Upper lobe of left lung (tissue), 6 donors: ENCODE data around the gene IPO9. TPM values are rescaled to one million over a fixed set of nuclear protein-coding genes. Genes with fewer than 3 reads are reported as not detected.

Experiments used
- ATAC-seq, 2 donors: fragments of 200-7000 bp; cut with Tn5 transposase; one replicate each; pipeline ENCODE4 v1.9.1; 2022; ENCODE audit warnings: mild to moderate bottlenecking in 2 of 2, moderate library complexity in 2 of 2; ENCODE audit not compliant: low FRiP score in 2 of 2
- DNase-seq, 2 donors: peaks; one replicate each; pipeline ENCODE4 v3.0.0-alpha.2; 2019 to 2020
- H3K27ac ChIP-seq, 4 donors: fragments of 200-600 bp; sonication (generic); one replicate each; pipeline ENCODE4 v1.5.1; 2016 to 2019
- H3K27me3 ChIP-seq, 4 donors: fragments of 200-600 bp; sonication (generic); one replicate each; pipeline ENCODE4 v1.5.1; 2017 to 2019
- H3K36me3 ChIP-seq, 4 donors: fragments of 200-600 bp; sonication (generic); one replicate each; pipeline ENCODE4 v1.5.1; 2016 to 2019
- H3K4me1 ChIP-seq, 4 donors: fragments of 200-600 bp; sonication (generic); one replicate each; pipeline ENCODE4 v1.5.1; 2018 to 2019
- H3K4me3 ChIP-seq, 4 donors: fragments of 200-600 bp; sonication (generic); one replicate each; pipeline ENCODE4 v1.5.1; 2017 to 2019; ENCODE audit warnings: mild to moderate bottlenecking in 2 of 4, moderate library complexity in 1 of 4
- H3K9me3 ChIP-seq, 4 donors: fragments of 200-600 bp; sonication (generic); one replicate each; pipeline ENCODE4 v1.5.1; 2018 to 2019
- EP300 ChIP-seq, 4 donors: sonication (generic); formaldehyde crosslinking; IDR thresholded peaks; one replicate each; pipeline ENCODE4 v1.5.1; 2017; ENCODE audit warnings: antibody characterized with exemption in 4 of 4, control low read depth in 2 of 4
- POLR2A ChIP-seq, 4 donors: fragments of 450-650 bp; IDR thresholded peaks; one replicate each; pipeline ENCODE4 v1.5.1; 2016 to 2017; ENCODE audit warnings: antibody characterized with exemption in 4 of 4, mild to moderate bottlenecking in 2 of 4
- POLR2AphosphoS5 ChIP-seq, 2 donors: sonication (generic); formaldehyde crosslinking; IDR thresholded peaks; one replicate each; pipeline ENCODE4 v1.5.1; 2017; ENCODE audit warnings: antibody characterized with exemption in 2 of 2
- whole genome bisulfite sequencing, 2 donors: methylation state at CpG; one replicate each; pipeline ENCODE4 v1.1.5; 2017 to 2018; 5-methylcytosine and 5-hydroxymethylcytosine counted together
- total RNA-seq, 6 donors: library from RNA; depleted of rRNA in 4 of 6; stranded (reverse); fragments of >200 nt in 4 of 6; gene quantifications; one replicate each; pipeline versions ENCODE4 v1.1.0 to v1.2.1, GENCODE V29; 2016 to 2021
- TF ChIP-seq, protein P1 (sequence below), 6 experiments: fragments of 450-650 bp in 4 of 6; fragments of 200-600 bp in 2 of 6; sonication (generic) in 2 of 6; IDR thresholded peaks; one replicate each; pipeline ENCODE4 v1.5.1; 2016 to 2019; ENCODE audit warnings: antibody characterized with exemption in 6 of 6
- donor health status: DM: no; HTN: no; CAD: no; lungs with moderate emphysema.
- donor health status: DM: no; HTN: yes; CAD: no; lungs with severe emphysema.

The IPO9 gene
- total RNA-seq, 6 donors from 2014 or later = 22.8 to 46.7 (median 35.7) TPM

DNA sequence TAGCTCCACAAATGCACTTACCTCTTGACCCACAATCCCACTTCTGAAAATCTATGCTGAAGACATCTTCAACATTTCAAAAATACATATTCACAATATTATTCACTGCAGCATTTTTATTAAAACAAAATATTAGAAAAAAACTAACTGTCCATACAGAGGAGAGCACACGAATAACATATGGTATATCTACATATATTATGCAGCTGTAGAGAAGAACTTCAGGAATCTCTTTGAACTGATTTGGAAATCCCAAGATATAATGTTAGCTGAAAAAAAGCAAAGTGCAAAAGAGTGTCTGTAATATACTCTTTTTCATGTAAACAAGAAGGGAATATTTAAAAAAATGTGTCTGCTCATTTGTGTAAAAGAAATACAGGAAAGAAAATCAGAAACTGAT is 11.5 kb downstream of the IPO9 start:
- ATAC-seq (no peak), DNase-seq (no peak)
- TF ChIP-seq EP300 (IDR thresholded peaks at IDR 0.05) (no peak), POLR2AphosphoS5 (IDR thresholded peaks at IDR 0.05) (no peak), POLR2A (IDR thresholded peaks at IDR 0.05) (no peak)
- TF ChIP-seq, protein P1, sequence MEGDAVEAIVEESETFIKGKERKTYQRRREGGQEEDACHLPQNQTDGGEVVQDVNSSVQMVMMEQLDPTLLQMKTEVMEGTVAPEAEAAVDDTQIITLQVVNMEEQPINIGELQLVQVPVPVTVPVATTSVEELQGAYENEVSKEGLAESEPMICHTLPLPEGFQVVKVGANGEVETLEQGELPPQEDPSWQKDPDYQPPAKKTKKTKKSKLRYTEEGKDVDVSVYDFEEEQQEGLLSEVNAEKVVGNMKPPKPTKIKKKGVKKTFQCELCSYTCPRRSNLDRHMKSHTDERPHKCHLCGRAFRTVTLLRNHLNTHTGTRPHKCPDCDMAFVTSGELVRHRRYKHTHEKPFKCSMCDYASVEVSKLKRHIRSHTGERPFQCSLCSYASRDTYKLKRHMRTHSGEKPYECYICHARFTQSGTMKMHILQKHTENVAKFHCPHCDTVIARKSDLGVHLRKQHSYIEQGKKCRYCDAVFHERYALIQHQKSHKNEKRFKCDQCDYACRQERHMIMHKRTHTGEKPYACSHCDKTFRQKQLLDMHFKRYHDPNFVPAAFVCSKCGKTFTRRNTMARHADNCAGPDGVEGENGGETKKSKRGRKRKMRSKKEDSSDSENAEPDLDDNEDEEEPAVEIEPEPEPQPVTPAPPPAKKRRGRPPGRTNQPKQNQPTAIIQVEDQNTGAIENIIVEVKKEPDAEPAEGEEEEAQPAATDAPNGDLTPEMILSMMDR (IDR thresholded peaks at IDR 0.05) = no peak
- Histone ChIP-seq H3K27me3 (no peaks in the 10 kb centered on the region), H3K4me3 (no peak overlapping the region), H3K9me3 (no peaks in the 10 kb centered on the region), H3K36me3 (no peaks in the 10 kb centered on the region), H3K4me1 (peaks cover 0 to 21% (median 5%) of the 10 kb centered on the region in 4 donors), H3K27ac (no peak overlapping the region)
- 100% methylated on average over 1 of the region's 1 CpG for WGBS, 2 donors

DNA sequence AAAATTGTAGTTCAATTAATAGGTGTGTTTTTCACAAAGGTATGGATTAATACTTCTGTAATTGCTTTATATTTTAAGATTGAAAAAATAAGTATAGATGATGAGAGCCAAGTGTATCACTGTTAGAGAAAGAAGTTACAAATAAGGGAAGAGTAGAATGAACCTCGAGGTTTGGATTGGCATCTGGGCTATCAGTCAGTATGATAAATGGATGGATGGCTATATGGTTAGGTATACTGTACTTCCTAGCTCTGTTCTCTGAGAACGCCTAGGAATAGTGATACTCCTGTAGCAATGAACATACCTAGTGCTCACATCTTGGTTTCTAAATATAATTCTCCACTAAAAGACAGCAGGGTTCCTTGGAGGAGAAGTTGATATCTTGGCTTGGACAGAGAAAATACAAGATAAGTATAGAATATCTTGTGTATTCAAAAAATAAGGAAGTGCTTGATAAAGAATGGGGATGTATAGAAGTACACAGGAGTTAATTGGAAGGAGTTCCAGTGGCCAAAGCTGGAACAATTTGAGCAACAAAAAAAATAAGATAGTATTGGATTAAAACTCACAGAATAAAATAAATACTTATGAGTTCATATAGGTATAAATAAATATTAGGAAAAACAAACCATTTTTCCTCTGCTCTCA is 12.4 kb downstream of the IPO9 start:
- peaks cover 0 to 25% (median 5%) of the 10 kb centered on the region in 4 donors for H3K4me1 ChIP-seq
- ATAC-seq (no peak), DNase-seq (no peak)
- WGBS, 2 donors = 76 to 82% methylated on average over 2 of the region's 2 CpGs
- TF ChIP-seq POLR2AphosphoS5 (IDR thresholded peaks at IDR 0.05) (no peak), POLR2A (IDR thresholded peaks at IDR 0.05) (no peak), EP300 (IDR thresholded peaks at IDR 0.05) (no peak)
- TF ChIP-seq, protein P1 (IDR thresholded peaks at IDR 0.05) = no peak
- H3K36me3 ChIP-seq = no peaks in the 10 kb centered on the region
- no peaks in the 10 kb centered on the region for H3K9me3 ChIP-seq
- no peak overlapping the region for H3K27ac ChIP-seq
- no peaks in the 10 kb centered on the region for H3K27me3 ChIP-seq
- H3K4me3 ChIP-seq = no peak overlapping the region

DNA sequence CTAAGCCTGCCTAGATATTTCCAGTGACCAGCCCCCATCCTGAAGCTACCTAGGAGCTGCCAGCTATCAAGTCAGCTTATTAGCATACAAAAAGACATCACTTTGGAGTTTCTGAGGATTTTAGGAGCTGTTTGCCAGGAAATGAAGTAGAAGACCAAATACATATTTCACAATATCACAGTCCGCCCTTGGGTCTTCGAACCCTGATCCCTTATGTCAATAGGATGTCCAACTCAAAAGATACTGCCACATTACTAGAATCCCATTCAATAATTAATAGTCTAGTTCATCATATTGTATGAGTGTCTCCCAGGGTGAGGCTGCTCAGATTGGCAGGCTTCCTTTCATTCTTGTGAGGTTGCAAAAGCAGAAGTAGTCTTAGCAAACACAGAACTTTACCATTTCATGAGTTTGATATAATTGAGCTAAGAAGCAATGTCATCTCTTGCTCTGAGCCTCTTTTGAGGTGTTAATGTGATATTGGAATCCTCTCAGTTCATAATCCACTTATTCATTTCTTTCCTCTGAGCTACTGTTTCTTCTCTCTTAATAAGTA is 13.6 kb downstream of the IPO9 start:
- no peak overlapping the region for H3K27ac ChIP-seq
- peaks cover 0 to 24% (median 5%) of the 10 kb centered on the region in 4 donors for H3K4me1 ChIP-seq
- ATAC-seq (no peak), DNase-seq (no peak)
- H3K9me3 ChIP-seq = no peaks in the 10 kb centered on the region
- 59 to 71% methylated on average over 2 of the region's 2 CpGs for WGBS, 2 donors
- TF ChIP-seq EP300 (IDR thresholded peaks at IDR 0.05) = no peak
- TF ChIP-seq, protein P1 (IDR thresholded peaks at IDR 0.05) = no peak
- no peak for TF ChIP-seq POLR2AphosphoS5 (IDR thresholded peaks at IDR 0.05)
- no peak for TF ChIP-seq POLR2A (IDR thresholded peaks at IDR 0.05)
- H3K4me3 ChIP-seq = no peak overlapping the region
- peaks cover 0 to 4% (median under 1%) of the 10 kb centered on the region in 4 donors for H3K36me3 ChIP-seq
- H3K27me3 ChIP-seq = no peaks in the 10 kb centered on the region

DNA sequence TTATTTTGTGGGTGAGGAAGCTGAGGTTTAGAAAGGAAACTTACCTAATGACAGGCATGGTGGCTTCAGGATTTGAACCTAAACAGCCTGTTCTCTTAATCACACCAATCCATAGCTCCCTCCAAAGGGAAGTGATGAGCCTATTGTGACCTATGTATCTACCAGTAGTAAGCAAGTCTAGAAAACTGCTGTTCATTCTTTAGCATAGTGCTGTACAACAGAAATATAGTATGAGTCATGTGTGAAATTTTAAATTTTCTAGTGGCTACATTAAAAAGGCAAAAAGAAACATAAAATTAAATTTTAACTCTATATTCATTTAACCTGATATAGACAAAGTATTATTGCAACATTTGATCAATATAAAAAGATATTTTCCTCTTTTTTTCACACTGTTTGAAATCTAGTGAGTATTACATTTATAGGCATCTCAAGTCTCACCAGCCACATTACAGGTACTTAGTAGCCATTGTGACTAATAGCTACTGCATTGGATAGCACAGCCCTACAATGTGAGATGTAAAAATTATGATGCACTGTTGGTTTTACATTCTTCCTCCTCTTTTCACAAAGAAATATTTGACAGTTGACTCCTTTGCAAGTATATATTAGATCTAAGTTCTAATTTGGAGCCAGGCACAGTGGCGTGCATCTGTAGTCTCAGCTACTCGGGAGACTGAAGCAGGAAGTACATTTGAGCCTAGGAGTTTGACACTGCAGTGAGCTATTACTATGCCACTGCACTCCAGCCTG is 16.6 kb downstream of the IPO9 start:
- DNase-seq = no peak

More for the DNA sequence above, 16.6 kb downstream of the IPO9 start:
- no peak for TF ChIP-seq EP300 (IDR thresholded peaks at IDR 0.05)
- TF ChIP-seq POLR2A (IDR thresholded peaks at IDR 0.05) = no peak
- no peak for TF ChIP-seq POLR2AphosphoS5 (IDR thresholded peaks at IDR 0.05)
- TF ChIP-seq, protein P1 (IDR thresholded peaks at IDR 0.05) = no peak
- Histone ChIP-seq H3K27ac (no peak overlapping the region), H3K9me3 (no peaks in the 10 kb centered on the region), H3K27me3 (no peaks in the 10 kb centered on the region), H3K36me3 (peaks cover 0 to 29% (median 5%) of the 10 kb centered on the region in 4 donors), H3K4me3 (no peak overlapping the region), H3K4me1 (peaks cover 3 to 23% (median 15%) of the 10 kb centered on the region in 4 donors)
- no peak for ATAC-seq
- 64 to 74% methylated on average over 2 of the region's 2 CpGs for WGBS, 2 donors
